Mesenteric fat pad (tissue), 1 donor: Measurements from ENCODE around the gene CELSR1. TPM values are rescaled to one million over a fixed set of nuclear protein-coding genes. Genes with fewer than 3 reads are reported as not detected.

Source experiments
- DNase-seq: peaks from one replicate; pipeline ENCODE4 v3.0.0-alpha.2; 2020; ENCODE audit warnings: low spot score
- total RNA-seq: library from RNA; stranded (reverse); fragmentation: NEBNext Ultra II Directional; extraction: Animal tissue kit (Norgen Biotek cat#: 25700); gene quantifications from one replicate; pipeline ENCODE4 v1.2.1, GENCODE V29; 2021
- donor health status: DM: yes; HTN: yes; CAD: no.

Gene CELSR1
- total RNA-seq, 1 donor from 2014 or later, result 1.8 TPM

GRCh38 chr22:46368422-46368821, 169.0 kb downstream of the CELSR1 start:
- DNase-seq, result no peak

DNA sequence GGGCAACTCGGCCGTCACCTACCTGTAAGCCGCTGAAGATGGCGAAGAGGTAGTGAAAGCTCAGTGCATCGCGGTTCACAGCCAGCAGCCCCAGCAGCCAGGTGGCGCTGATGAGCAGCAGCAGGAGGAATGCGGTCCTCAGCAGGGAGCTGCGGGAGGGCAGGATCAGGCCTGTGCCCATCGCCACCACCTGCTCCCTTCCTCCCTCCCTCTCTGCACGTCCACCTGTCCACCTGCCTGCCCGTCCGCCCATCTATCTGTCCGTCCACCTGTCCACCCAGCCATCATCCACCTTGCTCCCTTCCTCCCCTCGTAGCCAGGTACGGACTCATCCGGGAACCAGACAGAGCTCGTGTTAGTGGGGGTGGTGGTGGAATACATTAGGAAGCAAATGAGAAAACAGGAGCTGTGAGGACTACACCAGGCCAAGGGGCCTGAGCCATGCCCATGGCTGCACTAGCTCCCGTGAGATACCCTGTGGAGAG, 169.7 kb downstream of the CELSR1 start:
- DNase-seq, result no peak

DNA sequence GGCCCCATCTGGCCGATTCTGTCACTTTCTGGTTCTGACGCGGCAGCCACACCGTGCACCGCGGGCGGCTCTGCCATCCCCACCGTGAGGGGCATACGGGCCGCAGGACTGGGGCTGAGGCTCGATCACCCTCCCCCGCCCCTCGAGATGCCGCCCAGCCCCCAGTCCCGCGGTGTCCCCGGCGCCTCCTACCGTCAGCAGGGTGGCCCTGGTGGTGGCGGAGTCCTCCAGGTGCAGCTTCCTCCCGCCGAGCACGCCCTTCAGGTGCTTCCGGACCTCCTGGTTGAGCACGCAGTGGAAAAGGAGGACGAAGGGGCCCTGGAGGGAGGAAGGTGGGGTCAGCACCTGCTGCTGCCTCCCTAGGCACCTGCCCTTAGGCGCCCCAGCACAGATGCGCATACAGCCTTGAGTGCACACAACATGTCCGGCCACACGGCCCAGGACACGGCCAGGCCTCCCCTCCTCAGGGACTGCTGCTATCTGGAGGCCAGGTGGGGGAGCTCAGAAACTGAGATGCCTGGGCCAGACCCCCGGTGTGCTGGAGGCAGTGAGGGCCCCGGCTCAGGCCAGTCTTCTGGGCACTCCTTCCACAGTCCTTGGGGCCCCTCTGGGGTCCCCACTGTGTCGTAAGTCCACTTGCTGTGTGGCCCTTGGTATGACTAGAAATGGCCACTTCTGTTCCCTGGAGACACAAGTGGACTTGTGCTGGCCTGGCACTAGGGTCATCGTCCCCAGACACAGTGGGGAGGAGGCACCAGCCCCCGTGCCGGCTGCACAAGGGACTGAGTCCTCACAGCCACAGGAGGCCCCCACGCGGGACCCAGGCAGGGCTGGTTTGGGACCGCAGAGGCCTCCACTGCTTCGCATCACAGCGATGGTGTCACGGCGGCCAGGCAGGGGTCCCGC, 170.4 kb downstream of the CELSR1 start:
- no peak for DNase-seq

GRCh38 chr22:46366327-46366731, 171.1 kb downstream of the CELSR1 start:
- DNase-seq, result no peak

- no peak for DNase-seq
These were observed 172.2 kb downstream of the CELSR1 start for GRCh38 chr22:46365166-46365624.

DNA sequence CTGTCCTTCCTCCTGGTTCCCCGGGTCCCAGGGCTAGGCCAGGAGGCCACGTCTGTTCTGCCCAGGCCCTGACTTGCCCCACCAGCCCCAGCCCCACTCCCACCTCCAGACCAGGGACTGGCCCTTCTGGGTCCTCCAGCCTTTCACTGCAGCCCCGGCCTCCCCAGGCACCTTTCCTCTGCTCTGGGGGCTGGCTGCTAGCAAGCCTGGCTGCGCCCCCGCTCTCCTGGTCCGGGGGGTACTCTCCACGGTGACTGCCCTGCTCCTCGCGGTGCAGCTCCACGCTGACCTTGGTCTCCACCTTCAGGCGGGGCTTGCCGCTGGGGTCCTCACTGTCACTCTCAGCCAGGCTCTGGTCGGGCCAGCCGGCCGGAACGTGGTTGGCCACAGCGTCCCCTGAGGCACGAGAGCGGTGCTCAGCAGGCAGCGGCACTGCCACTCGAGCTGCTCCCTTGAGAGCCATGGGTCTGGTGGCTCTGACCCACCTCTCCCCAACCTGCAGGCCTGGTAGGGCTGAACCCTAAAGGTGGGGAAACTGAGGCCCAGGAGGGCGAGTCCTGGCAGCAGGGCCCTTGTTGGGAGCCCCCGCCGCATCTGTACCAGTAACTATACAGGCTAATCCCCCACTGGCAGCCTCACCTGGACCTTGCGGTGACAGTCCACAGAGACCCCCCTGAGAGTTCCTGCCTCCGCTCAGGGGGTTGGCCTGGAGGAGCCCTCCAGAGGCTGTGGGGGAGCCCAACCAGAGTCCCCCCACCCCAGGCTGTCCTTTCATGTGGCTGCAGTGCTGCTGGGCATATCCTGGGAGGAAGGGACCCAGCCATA, 172.9 kb downstream of the CELSR1 start:
- DNase-seq, result no peak

DNA sequence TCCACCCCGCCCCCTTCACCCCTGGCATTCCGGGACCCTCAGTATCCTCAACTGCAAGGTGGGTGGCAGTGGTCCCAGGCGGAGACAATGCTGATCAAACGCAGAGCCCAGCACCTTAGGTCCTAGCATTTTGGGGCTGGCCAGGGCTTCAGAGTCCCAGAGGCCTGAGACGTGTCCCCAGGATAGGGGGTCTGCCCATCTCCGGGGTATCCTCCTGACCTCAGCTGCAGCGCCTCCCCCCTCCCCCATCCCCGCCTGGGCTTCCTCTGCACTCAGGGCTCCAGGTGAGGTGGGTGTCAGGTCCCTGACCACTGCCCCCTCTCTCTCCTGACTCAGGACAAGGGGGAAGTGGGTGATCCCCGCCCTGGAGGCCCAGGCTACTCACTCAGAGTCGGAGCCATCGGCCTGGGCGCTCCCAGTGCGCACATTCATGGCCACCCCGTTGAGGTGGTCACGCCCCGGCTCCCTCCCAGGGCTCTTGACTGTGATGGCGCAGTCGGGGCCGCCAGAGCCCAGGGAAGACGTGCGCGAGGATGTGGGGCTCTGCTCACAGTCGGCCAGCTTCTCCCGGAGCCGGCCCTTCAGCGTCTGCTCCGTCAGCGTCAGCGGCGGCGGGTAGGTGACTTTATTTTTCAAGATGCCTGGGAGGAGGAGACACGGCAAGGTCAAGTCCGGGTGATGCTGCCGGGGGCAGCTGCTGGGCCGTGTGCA, 173.7 kb downstream of the CELSR1 start:
- DNase-seq, result no peak

DNA sequence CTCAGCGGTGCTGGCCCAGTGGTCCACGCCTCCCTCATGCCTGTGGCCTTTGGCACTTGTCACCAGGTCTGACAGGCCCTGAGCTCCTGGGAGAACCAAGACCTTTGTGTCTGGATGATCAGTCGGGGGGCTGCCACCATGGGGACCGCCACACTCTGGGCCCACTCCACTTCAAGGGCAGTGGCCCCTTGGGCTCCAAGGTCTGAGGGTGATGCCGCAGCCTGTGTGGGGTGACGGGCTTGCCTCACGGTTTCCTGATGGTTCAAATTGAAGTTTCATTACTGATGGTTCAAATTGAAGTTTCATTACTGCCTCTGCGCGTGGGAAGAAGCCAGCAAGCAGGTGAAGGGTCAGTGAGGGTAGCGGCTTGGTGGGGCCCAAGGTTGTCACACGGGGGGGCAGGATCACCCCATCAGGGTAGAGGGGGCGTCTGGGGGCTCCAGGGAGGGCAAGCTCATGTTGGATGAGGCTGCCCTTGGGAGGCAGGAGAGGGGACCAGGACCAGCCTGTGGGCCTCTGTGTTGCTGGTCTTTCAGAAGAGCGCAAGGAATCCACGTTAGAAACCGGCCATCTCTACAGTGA, 174.4 kb downstream of the CELSR1 start:
- no peak for DNase-seq

DNA sequence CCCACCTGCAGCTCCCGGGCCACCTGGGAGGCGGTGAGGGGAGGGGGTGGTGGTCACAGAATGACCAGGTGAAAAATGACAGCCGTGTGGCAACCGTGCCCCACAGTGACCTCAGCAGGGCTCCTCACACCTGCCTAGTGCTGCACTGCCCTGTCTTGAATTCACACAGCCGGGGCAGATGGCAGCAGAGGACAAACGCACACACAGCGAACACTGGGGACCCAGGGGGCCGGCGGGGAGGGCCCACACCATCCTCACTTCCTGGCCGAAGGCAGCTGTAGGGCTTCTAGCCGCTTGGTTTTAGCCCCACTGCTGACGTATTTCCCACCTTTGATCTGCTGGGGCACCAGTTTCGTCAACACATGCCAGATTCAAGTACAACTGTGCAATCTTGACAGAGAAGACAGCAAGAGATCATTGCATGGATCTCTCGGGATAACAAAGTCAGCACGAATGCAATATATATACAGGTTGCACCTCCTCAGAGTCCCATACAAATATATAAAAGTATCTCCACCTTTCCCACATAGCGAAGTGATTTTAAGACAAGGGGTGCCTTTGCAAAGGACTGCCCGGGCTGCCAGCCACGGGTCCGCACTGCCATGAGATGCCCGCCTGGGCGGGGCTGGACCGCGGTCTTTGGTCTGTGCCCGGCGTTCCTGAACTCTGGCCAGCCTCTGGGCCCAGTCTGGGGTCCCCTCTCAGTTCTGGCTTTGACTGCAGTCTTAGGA, 175.1 kb downstream of the CELSR1 start:
- no peak for DNase-seq

DNA sequence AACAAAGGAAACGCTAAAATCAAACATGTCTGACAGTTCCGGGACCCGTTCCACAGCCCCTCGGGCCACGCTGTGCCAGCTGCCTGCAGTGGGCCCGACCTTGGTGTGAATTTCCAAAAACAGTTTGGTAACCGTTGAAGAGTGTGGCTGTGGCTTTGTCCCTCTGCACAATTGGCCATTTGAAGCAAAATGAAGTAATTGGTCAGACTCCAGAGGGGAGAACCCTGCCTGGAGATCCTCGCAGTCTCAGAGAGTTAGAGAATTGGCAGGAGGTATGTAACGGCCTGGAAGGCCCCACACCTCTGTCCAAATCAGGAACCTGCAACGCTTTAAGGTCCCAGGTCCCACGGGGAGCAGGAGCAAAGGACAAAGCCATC, 175.6 kb downstream of the CELSR1 start:
- DNase-seq, result no peak

- DNase-seq, result no peak
These were observed 176.5 kb downstream of the CELSR1 start for GRCh38 chr22:46360891-46361290.

DNA sequence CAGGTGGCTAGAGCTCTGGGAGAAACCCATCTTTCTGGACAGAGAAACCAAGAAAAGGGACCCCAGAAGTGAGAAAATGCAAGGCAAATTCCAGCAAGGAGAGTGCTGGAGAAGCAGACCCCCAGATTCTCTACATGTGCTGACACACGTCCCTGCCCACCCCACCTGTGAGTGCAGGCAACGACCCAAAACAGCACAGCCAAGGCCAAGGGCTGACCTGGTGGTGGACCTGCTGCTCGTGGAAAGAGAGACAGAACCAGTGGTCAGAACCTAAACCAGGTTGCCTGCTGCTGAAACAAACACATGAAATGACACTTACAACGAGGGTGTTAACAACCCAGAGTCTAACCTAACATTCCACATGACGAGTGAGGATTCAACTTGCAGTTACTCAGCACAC, 177.3 kb downstream of the CELSR1 start:
- DNase-seq, result no peak

DNA sequence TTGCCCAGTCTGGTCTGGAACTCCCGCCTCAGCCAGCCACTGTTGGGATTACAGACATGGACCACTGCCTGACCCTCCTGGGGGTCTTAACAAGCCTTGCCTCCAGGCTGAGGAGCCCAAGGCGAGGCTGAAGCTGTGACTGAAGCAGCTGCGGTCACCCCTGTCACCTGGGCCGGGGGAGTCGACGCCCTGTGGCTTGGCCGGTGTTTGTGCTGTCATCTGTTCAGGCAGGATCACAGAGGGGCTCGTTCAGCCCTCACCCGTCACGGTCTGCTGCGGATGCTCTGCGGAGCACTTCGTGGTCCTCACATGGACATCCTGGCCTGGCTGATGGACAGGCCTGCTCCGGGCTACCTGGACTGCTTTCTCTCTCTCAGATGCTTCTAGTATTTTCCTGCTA, 178.1 kb downstream of the CELSR1 start:
- no peak for DNase-seq

GRCh38 chr22:46358766-46359165, 178.7 kb downstream of the CELSR1 start:
- no peak for DNase-seq

DNA sequence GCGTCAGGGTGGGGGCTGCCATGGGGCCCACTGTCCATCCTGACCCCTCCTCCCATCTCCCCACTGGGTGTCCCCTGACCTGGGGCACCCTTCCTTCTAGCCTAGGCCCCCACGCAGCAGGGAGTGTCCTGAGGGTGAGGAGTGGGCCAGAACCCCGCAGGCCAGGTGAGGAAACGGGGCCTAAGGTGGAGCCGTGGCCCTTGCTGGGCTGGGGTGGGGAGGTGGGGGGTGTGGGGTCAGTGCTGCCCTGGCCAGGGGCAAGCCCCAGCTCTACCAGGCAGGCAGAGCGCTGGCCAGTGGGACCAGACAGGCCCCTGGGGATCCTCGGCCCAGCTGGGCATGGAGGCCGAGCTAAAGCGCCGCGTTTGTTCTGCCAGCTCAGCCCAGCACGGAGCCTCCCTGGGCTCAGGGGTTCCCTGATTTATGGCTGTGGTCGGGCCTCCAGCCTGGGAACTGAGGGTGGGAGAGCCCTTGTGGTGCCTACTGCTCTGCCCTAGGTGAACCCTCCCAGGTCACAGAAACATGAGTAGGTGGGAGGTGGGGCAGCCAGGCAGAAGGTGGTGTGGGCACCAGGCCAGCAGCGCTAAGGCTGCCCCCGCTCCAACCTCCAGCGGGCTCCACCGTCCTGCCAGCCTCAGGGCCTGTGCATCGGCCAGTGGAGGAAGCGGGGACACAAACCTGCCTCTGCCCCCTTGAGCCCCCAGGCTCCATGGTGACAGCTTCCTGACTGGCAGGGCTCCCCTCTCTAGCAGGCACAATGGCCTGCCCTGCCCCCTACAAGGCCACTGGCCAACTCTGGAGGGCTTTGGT, 179.5 kb downstream of the CELSR1 start:
- DNase-seq, result no peak

DNA sequence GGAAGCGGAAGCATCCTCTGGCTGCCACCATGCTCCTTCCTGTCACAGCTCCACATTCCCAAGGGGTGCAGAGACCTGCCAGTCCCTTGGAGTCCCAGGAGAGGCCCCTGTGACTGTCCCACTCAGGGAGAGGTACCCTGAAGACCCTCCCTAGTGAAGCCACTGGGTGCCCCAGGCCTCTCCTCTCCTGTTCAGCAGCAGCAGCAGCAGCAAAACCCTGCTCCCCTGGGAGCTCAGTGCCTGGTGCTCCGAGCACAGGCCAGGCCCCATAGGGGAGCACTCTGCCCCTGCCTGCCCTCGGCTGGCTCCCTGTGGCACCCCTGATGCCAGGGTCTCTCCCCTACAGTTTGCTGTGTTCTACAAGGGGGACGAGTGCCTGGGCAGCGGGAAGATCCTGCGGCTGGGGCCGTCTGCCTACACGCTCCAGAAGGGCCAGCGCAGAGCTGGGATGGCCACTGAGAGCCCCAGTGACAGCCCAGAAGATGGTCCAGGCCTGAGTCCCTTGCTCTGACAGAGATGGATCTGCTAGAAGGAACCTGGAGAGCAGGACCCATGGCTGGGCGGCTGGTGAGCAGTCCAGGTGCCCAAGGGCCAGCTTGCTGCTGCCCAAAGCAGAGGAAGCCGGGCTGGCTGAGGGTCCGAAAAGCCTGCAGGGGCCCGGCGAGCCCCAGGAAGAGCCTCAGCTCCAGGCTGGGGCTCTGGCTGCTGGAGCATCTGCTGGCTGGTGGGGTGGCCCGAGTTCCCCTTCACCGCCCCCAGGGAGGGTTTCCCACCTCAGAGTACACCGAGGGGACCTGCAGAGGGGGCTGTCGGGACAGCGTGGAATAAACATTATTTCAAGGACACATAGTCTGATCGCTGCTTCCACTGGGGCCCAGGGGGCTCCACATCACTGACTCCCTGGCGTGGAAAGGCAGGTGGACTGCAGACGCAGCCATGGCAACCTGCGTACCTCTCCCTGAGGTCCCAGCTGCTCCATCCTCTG, 180.6 kb downstream of the CELSR1 start:
- no peak for DNase-seq

GRCh38 chr22:46355996-46356471, 181.4 kb downstream of the CELSR1 start:
- no peak for DNase-seq

DNA sequence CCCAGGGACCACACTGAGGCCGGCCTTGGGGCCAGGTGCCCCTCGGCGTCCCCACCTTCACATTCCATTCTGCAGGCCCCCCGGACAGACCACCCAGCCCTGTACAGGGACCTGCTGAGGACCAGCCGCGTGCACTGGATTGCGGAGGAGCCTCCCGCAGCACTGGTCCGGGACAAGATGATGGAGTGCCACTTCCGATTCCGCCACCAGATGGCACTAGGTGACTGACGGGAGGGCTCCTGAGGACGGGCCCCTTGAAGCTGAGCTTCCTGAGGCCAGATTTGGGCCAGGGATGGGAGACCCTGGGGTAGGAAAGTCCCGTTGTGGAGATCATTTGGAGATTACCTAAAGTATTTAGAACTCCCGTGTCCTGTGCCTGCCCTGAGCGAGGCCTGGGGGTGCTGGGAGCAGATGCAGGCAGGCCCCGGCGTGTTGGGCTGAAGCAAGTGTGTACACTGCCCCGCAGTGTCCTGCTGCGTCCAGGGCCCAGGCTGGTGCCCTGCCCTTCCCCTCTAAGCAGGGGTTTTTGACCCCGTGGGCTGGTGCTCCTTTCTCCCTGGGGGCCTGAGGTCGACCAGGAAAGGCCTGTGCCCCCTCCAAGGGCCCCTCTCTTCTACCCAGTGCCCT, 181.9 kb downstream of the CELSR1 start:
- DNase-seq, result no peak
